SK-N-MC (cell line): ENCODE results near the gene SLC2A5.

Experiments used
- DNase-seq: peaks from one replicate; pipeline ENCODE4 v3.0.0-alpha.2; 2011; ENCODE audit warnings: low read depth, low spot score
- H3K27ac ChIP-seq: fragments of 200-600 bp; sonication (generic); 2 replicates; pipeline ENCODE4 v1.5.1; 2016; ENCODE audit warnings: mixed run types
- H3K36me3 ChIP-seq: fragments of 200-600 bp; sonication (generic); 2 replicates; pipeline ENCODE4 v1.6.1; 2017; ENCODE audit warnings: antibody characterized with exemption, low read length, mixed read lengths; ENCODE audit not compliant: insufficient read depth
- H3K4me3 ChIP-seq: fragments of 200-600 bp; sonication (generic); 2 replicates; pipeline ENCODE4 v1.5.1; 2016
- H3K9ac ChIP-seq: fragments of 200-600 bp; sonication (generic); 2 replicates; pipeline ENCODE4 v1.8.0; 2017; ENCODE audit warnings: mixed run types, mixed read lengths; ENCODE audit not compliant: insufficient read length
- H3K9me3 ChIP-seq: fragments of 200-600 bp; sonication (generic); 2 replicates; pipeline ENCODE4 v1.6.1; 2017; ENCODE audit warnings: low read depth, mild to moderate bottlenecking, antibody characterized with exemption, low read length, moderate library complexity, mixed read lengths
- EZH2 ChIP-seq: fragments of 200-600 bp; sonication (generic); IDR thresholded peaks from one replicate; pipeline ENCODE4 v1.6.1; 2017; ENCODE audit warnings: antibody characterized with exemption
- FOXP2 ChIP-seq: optimal IDR thresholded peaks from 2 replicates; pipeline ENCODE3; 2011; ENCODE audit warnings: mild to moderate bottlenecking, moderate library complexity; ENCODE audit not compliant: insufficient read depth; ENCODE audit errors: extremely low read length, control extremely low read depth
- POLR2AphosphoS5 ChIP-seq: IDR thresholded peaks from 2 replicates; pipeline ENCODE4 v1.6.1; 2012; ENCODE audit warnings: mild to moderate bottlenecking, low read depth, low read length, borderline replicate concordance

The SLC2A5 gene

DNA sequence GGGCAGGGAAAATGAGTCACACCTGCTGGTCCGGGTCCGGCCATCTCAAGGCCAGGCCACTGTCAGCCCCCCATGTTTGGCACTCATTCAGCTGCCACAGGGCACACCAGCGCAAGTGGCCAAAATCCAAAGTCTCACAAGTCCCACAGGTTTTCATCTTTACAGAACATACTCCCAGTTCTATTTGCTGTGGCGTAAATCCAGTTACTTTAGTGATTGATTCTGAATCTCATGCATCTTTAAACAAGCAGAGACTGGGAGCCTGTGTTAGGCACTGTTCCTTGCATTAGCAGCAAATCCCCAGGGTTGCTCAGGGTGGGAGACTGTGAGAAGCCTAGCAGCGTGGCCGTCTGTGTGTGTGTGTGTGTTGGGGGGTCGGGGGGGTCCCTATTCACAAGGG lies 1.1 kb upstream of the SLC2A5 start:
- Histone ChIP-seq H3K27ac (no peak overlapping the region), H3K36me3 (no peaks in the 10 kb centered on the region), H3K9ac (no peak overlapping the region), H3K4me3 (no peak overlapping the region), H3K9me3 (no peaks in the 10 kb centered on the region)
- no peak for TF ChIP-seq EZH2
- no peak for TF ChIP-seq POLR2AphosphoS5
- no peak for TF ChIP-seq FOXP2
- no peak for DNase-seq

DNA sequence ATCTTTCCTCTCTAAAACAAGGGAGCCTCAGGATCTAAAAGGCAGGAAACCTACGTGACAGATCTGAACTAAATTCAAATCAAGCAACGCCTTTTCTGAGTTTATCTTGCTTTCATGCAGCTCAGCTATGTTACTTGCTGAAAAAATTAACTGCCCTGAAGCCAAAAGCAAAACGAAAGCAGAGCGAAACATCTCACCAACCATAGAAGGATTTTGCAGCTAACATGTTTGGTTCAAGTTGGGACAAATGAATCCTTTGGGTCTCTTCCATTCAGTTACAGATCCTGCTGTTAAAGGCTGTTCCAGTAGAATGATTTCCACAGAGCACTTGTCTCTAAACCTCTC lies 482 bp downstream of the SLC2A5 start:
- DNase-seq, result no peak
- TF ChIP-seq EZH2 (no peak), FOXP2 (no peak), POLR2AphosphoS5 (no peak)
- Histone ChIP-seq H3K36me3 (no peaks in the 10 kb centered on the region), H3K9me3 (no peaks in the 10 kb centered on the region), H3K27ac (peak overlapping the region; percentile 94), H3K9ac (peak overlapping the region; percentile 56), H3K4me3 (peak overlapping the region; percentile 68)

- Histone ChIP-seq H3K4me3 (no peak overlapping the region), H3K9ac (no peak overlapping the region), H3K27ac (no peak overlapping the region)
Observed at GRCh38 chr1:9066945-9067807, 2.3 kb downstream of the SLC2A5 start.

DNA sequence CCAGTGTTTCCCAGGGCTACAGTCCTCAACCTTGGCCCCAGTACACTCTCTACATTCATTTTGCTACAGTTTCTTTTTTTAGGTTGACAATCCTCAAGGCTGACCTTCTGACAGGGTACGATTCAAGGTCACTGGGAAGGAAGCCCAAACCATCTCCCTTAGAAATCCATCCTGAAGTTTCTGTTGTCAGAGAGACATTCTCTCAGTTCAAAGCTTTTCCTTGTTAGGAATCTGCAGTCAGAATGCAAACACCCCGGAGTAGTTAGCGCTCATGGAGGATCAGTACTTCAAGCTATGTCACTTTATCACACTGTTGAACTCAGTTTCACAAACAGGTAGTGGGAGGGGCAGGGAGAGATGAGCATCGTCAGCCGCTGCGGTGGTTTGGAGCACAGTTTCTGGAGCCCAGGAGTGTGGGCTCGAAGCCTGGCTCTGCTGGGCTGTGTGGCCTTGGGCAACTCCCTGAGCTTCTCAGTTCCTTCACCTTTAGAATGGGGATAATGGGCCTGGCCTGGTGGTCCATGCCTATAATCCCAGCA lies 4.2 kb downstream of the SLC2A5 start:
- Histone ChIP-seq H3K36me3 (no peaks in the 10 kb centered on the region), H3K27ac (no peak overlapping the region), H3K4me3 (no peak overlapping the region), H3K9me3 (no peaks in the 10 kb centered on the region), H3K9ac (no peak overlapping the region)
- TF ChIP-seq POLR2AphosphoS5 (no peak), EZH2 (no peak), FOXP2 (no peak)
- DNase-seq, result no peak

More at GRCh38 chr1:9066945-9067807, 2.3 kb downstream of the SLC2A5 start:
- Histone ChIP-seq H3K36me3 (no peaks in the 10 kb centered on the region), H3K9me3 (no peaks in the 10 kb centered on the region)
- no peak for DNase-seq
- TF ChIP-seq POLR2AphosphoS5 (no peak), EZH2 (no peak), FOXP2 (no peak)

DNA sequence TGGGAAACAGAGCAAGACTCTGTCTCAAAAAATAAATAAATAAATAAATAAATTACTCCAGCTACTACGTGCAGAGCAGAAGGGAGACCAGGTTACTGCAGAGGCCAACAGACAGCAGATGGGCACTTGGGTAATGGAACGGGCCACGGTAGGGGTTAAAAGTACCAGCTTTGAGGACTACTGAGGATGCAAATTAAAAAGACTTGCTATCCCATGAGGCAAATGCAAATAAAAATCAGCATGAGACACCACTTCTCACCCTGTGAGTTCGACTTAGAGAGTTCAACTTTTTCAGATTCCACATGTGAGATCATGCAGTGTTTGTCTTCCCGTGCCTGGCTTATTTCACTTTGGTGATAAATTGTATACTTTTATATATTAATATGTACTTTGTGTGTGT lies 6.6 kb downstream of the SLC2A5 start:
- no peaks in the 10 kb centered on the region for H3K36me3 ChIP-seq
- H3K4me3 ChIP-seq, result no peak overlapping the region
- no peak overlapping the region for H3K9ac ChIP-seq
- no peak overlapping the region for H3K27ac ChIP-seq
- DNase-seq, result no peak
- no peaks in the 10 kb centered on the region for H3K9me3 ChIP-seq
- no peak for TF ChIP-seq FOXP2

- H3K27ac ChIP-seq, result no peak overlapping the region
- no peaks in the 10 kb centered on the region for H3K36me3 ChIP-seq
- no peak overlapping the region for H3K9ac ChIP-seq
Observed at GRCh38 chr1:9062021-9062471, 7.4 kb downstream of the SLC2A5 start.

GRCh38 chr1:9061252-9061960 lies 8.0 kb downstream of the SLC2A5 start:
- no peaks in the 10 kb centered on the region for H3K9me3 ChIP-seq
- no peak overlapping the region for H3K9ac ChIP-seq
- H3K36me3 ChIP-seq, result no peaks in the 10 kb centered on the region
- H3K27ac ChIP-seq, result no peak overlapping the region
- no peak for DNase-seq
- H3K4me3 ChIP-seq, result no peak overlapping the region
- TF ChIP-seq EZH2 (no peak), POLR2AphosphoS5 (no peak), FOXP2 (no peak)

More at GRCh38 chr1:9062021-9062471, 7.4 kb downstream of the SLC2A5 start:
- no peak overlapping the region for H3K4me3 ChIP-seq
- no peaks in the 10 kb centered on the region for H3K9me3 ChIP-seq
- no peak for TF ChIP-seq FOXP2
- TF ChIP-seq POLR2AphosphoS5, result no peak
- no peak for TF ChIP-seq EZH2
- DNase-seq, result no peak

- Histone ChIP-seq H3K9me3 (no peaks in the 10 kb centered on the region), H3K4me3 (no peak overlapping the region), H3K36me3 (no peaks in the 10 kb centered on the region), H3K27ac (no peak overlapping the region), H3K9ac (no peak overlapping the region)
- TF ChIP-seq FOXP2, result no peak
- TF ChIP-seq POLR2AphosphoS5, result no peak
- no peak for TF ChIP-seq EZH2
- no peak for DNase-seq
Observed at GRCh38 chr1:9059891-9060744, 9.3 kb downstream of the SLC2A5 start.
